Stimulated activated naive CD8-positive, alpha-beta T cell treated with anti-CD3 and anti-CD28 coated beads, Interleukin-15, amount 100 ng/mL, for 72 hours (primary cell): Measurements from ENCODE around the gene METRNL.
"Not testable (repeated sequence)": the region's sequence is repeated elsewhere in the genome, so short reads cannot be mapped to it uniquely, and the experiment has no call there.

ENCODE experiments used
- ATAC-seq: fragments of 150-1000 bp; cut with Tn5 transposase; 2 replicates; pipeline ENCODE4 v1.10.0; 2021; ENCODE audit warnings: mild to moderate bottlenecking, moderate library complexity
- DNase-seq, 2 donors: peaks; one replicate each; pipeline ENCODE4 v3.0.0; 2021 to 2022
- H3K27ac Mint-ChIP-seq, 2 donors: one replicate each; pipeline ENCODE4 v1.8.0; 2022; ENCODE audit warnings: mild to moderate bottlenecking in 2 of 2, mixed read lengths in 2 of 2, moderate library complexity in 2 of 2
- H3K27me3 Mint-ChIP-seq: one replicate; pipeline ENCODE4 v1.8.0; 2022; ENCODE audit warnings: mixed read lengths
- H3K4me1 Mint-ChIP-seq: one replicate; pipeline ENCODE4 v1.8.0; 2022; ENCODE audit warnings: mild to moderate bottlenecking, mixed read lengths
- H3K4me3 Mint-ChIP-seq, 2 donors: one replicate each; pipeline ENCODE4 v1.8.0; 2022; ENCODE audit warnings: mild to moderate bottlenecking in 2 of 2, mixed read lengths in 2 of 2, moderate library complexity in 1 of 2
- H3K9me3 Mint-ChIP-seq, 2 donors: one replicate each; pipeline ENCODE4 v1.8.0; 2022; ENCODE audit warnings: mixed read lengths in 2 of 2

Gene METRNL

DNA sequence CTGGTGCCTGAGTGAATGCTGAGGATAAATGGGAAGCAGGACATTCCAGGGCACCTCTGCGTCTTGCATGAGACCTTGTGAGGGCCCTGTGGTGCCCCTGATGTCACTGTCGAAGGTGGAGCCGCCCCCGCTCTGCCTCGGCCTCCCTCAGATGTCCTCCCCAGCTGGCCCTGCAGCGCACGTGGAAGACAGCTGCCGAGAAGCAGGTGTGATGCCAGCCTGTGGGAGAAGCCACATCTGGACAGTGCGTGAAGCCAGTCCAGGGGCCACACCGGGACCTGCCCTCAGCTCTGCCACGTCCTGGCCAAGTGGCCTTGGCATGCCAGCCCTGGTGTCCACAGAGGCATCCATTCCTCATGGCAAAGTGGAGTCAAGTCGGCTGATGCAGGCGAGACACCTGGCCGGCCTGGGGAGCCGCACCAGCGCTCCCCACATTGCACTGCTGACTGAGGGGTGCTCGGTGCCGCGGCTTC, 21.6 kb upstream of the METRNL start:
- Mint-ChIP-seq H3K9me3 (no peaks in the 10 kb centered on the region), H3K4me3 (no peak overlapping the region), H3K27me3 (peaks cover 6% of the 10 kb centered on the region), H3K27ac (no peak overlapping the region), H3K4me1 (peaks cover 17% of the 10 kb centered on the region)
- no peak for DNase-seq
- ATAC-seq: no peak

DNA sequence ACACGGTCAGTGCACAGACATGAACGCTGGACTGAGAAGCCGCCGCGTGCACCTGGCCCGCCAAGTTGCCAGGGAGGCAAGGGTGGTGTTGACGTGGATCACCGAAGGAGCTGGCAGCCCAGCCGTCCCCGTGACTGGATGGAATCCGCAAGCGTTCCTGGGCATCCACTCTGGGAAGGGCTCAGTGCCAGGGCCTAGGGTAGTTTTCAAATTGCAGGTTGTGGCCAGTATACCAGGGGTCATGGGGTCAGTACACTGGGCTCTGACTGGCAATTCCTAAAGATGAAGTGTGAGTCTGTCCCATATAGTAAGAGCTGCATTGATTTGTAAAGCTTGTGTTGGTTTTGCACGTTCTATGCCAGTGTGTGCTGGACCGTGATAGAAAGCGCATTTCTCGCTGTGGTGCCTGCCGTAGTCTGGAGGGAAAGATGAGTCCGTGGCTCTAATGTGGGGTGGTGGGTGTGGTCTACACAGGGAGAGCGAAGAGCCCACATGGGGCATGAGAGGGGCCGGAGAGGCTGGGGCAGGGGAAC, 21.1 kb upstream of the METRNL start:
- no peak for ATAC-seq
- H3K27me3 Mint-ChIP-seq: peaks cover 6% of the 10 kb centered on the region
- no peak overlapping the region for H3K4me3 Mint-ChIP-seq
- peaks cover 12% of the 10 kb centered on the region for H3K4me1 Mint-ChIP-seq
- DNase-seq: no peak
- H3K9me3 Mint-ChIP-seq: no peaks in the 10 kb centered on the region
- peak overlapping the region in 1 of 2 donors; percentile 5 for H3K27ac Mint-ChIP-seq

DNA sequence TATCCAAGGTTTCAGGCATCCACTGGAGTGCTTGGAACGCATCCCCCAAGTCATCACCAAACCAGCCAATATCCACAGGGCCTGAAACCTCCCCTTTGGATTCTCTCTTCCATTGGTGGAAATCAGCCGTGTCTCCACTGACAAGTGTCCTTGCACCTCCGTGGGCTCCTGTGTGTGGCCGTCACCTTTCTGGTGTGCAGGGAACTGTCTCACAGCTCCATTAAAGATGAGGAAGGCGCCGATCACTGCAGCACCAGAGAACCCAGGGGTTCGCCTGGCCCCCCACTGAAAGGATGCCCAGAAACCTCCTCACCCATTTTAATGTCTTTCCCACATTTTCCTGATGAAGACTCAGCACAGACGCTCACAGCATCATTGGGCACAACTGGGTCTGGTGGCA, 17.8 kb upstream of the METRNL start:
- no peaks in the 10 kb centered on the region for H3K9me3 Mint-ChIP-seq
- DNase-seq (peak in 1 of 2 donors; percentile 4), ATAC-seq (no peak)
- no peak overlapping the region for H3K4me3 Mint-ChIP-seq
- no peaks in the 10 kb centered on the region for H3K4me1 Mint-ChIP-seq
- H3K27me3 Mint-ChIP-seq: peaks cover 6% of the 10 kb centered on the region
- peak overlapping the region in 1 of 2 donors; percentile 55 for H3K27ac Mint-ChIP-seq

DNA sequence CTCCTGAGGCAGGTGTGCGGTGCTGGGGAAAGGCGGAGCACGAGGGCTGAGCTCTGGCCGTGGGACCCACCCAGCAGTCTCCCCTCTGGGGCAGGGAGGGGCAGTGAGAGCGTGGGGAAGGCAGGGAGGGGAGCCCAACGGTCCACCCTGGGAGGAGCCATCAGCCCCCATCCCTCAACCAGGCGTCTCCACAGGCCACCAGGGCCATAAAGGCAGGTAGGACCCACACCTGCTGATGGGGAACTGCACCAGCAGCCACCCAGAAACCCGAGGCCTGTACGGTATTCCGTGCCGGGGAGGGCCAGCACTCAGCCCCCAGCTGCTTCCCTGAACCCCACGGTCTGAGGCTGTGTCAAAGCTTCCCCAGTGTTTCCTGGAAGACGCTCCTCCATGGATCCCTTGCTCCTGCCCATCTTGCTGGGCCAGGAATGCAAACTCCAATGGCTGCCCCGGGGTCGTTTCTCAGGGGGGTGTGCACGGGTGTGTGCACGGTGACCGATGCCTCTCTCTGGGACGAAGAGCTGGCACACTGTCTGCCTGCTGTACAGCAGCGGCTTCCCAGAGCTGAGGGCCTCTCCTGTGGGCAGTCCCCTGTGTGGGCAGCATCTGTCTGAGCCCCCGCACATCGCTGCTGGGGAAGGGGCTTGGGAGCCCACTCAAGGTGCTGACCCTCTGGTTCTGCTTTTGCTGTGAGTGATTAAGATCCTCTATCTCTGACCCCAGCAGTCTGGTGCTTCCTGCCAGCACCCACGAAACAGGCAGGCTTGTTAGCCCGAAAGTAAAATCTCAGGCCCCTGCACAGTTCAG, 17.2 kb upstream of the METRNL start:
- ATAC-seq (no peak), DNase-seq (peak in 1 of 2 donors; percentile 8)
- Mint-ChIP-seq H3K27ac (no peak overlapping the region), H3K9me3 (no peaks in the 10 kb centered on the region), H3K4me3 (no peak overlapping the region), H3K4me1 (no peaks in the 10 kb centered on the region), H3K27me3 (peaks cover 6% of the 10 kb centered on the region)

DNA sequence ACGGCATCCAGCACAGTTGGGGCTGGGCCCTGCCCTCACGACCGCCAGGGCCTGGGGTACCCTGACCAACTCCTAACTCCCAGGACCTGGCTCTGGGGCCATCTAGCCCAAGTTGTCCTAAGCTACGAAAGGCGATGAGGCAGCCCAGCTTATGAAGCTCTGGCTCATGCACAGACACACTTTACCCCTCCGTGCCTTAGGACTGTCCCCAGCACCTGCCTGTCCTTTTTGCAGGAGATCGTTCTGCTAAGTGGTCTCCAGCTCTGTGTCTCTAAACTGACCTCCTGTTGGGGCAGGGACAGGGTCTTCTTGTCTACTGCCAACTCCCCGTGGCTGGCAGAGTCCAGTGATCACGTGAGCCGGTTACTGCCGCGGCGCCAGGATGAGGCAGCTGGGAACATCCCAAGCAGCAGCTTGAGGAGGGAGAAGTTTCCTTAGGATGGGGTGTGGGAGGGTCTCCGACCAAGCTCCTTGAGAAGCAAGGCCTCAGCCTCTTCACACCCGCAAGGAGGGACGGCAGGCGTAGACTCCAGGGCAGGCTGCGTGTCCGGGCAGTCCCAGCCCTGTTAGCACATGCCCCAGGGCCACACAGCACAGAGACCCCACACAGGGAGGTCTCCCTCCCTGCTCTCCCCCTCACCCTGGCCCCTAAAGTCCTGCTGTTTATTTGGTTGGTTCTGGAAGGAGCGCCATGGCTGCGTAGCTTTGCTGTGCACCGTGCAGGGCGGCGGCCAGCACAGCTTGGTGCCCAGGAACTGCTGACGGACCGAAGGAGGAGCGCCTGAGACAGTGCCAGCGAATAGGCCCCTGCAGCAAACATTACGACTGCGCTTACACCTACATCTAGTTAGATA, 16.4 kb upstream of the METRNL start:
- Mint-ChIP-seq H3K4me1 (no peaks in the 10 kb centered on the region), H3K27ac (no peak overlapping the region), H3K4me3 (no peak overlapping the region), H3K27me3 (peaks cover 6% of the 10 kb centered on the region), H3K9me3 (no peaks in the 10 kb centered on the region)
- DNase-seq (peak in 1 of 2 donors; percentile 7), ATAC-seq (no peak)

DNA sequence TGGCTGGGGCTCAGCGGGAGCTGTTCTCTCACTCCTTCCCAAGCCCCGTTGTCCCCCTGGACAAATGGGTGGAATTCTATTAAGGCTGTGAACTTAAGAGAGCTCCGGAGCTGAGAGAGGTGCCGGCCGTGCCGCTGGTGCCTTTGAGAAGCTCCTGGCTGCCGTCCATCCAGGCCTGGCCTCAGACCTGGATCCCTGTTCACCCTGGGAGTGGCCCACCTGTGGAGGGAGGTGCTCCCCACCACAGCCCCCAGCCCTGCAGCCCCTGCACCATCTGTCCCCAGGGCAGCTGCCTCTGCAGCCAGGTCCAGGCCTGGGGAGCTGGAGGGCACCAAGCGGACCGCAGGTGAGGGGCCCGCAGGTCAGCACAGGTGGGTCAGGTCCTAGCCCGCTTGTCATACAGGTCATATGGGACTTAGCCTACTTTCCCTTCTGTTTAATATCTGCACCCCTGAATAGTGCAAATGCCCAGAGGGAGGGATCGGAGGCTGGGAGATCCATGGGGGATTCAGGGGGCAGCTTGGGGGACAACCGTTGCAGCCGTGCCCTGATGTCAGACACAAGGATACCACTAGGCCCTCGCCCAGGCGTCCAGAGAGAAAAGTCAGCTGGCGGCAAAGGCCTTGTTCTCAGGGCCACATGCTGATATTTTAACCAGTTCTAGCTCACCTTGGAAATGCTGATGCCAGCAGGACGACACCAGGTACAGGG, 15.2 kb upstream of the METRNL start:
- H3K27me3 Mint-ChIP-seq: peaks cover 6% of the 10 kb centered on the region
- no peaks in the 10 kb centered on the region for H3K9me3 Mint-ChIP-seq
- H3K4me1 Mint-ChIP-seq: peaks cover 5% of the 10 kb centered on the region
- DNase-seq: peak in 1 of 2 donors; percentile 5
- no peak for ATAC-seq
- no peak overlapping the region for H3K4me3 Mint-ChIP-seq
- H3K27ac Mint-ChIP-seq: no peak overlapping the region

DNA sequence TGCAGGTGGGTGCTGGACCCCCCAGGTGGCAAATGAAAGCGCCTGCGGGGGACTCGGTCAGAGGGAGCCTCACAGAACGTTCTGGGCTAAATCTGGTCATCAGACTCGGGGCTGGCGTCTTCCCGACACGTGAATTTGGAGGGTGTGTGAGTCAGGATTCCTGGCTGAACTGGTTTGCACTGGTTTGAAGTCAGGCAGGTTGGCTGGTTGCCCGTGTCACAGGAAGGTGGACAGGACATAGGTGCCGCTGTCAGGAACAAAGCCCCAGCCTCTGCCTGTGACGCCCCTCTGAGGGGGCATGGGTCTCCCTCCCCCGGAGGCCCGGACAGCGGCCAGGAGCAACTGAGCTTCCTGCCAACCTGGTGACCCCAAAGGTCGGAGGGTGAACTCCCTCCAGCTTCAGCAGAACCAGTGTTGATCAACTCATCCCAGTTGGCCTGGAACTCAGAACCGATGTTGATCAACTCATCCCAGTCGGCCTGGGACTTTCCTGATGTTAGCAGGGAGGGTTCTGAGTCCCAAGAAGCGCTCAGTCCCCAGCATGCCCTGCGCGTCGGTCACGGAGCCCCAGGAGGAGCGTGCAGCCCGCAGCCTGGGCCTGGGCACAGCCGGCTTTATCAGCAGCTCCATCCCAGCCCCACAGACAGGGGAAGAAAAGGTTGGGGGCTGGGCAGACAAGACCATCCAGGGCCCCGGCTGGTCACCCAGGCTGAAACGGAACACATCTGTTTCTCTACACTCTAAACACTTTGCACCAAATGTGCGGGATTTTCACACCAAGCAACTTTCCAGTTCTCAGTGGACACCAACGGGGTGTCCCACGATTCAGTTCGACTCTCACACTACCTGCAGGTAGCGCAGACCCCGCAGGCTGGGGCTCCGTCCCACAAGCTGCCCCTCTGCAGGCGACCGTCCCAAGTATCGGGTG, 14.4 kb upstream of the METRNL start:
- no peaks in the 10 kb centered on the region for H3K9me3 Mint-ChIP-seq
- H3K4me1 Mint-ChIP-seq: peaks cover 13% of the 10 kb centered on the region
- DNase-seq (peak in 1 of 2 donors; percentile 8), ATAC-seq (no peak)
- H3K27me3 Mint-ChIP-seq: peaks cover 6% of the 10 kb centered on the region
- peak overlapping the region in 1 of 2 donors; percentile 19 for H3K27ac Mint-ChIP-seq
- H3K4me3 Mint-ChIP-seq: no peak overlapping the region

DNA sequence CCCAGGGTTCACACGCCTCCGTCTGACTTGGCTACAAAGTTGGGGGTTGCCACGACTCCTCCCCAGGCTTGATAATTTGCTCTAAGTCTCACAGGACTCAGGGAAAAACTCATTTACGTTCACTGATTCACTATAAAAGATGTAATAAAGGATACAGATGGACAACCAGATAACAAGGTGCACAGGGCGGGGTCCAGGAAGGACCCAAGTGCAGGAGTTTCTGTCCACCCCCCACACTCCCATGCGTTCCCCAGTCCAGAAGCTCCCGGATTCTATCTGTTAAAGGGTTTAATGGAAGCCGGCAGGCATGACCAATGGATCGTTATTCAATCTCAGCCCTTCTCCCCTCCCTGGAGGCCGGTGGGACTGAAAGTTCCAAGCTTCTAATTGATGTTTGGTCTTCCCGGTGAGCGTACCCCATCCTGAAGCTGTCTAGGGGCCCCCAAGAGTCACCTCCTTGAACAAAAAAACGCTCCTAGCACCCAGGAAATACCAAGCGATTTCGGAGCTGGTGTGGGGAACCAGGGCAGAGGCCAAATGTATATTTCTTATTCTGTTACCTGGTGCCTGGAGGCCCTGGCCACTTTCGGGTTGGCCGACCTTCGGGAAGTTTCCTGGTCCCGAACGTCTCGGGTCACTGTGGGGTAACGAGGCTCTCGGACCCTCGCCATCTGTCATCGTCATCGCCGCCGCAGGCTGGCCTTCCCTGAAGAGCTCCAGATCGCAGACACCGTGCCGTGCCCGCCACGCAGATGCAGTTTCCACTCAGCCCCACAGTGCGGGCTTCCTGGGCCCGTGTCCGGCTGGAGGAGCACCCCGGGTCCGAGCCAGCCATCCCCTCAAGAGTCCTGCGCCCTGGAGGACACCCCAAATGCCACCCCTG, 13.5 kb upstream of the METRNL start:
- Mint-ChIP-seq H3K27ac (no peak overlapping the region), H3K9me3 (no peaks in the 10 kb centered on the region), H3K4me3 (no peak overlapping the region), H3K4me1 (peaks cover 22% of the 10 kb centered on the region), H3K27me3 (peaks cover 6% of the 10 kb centered on the region)
- no peak for ATAC-seq
- DNase-seq: peak in 1 of 2 donors; percentile 6

DNA sequence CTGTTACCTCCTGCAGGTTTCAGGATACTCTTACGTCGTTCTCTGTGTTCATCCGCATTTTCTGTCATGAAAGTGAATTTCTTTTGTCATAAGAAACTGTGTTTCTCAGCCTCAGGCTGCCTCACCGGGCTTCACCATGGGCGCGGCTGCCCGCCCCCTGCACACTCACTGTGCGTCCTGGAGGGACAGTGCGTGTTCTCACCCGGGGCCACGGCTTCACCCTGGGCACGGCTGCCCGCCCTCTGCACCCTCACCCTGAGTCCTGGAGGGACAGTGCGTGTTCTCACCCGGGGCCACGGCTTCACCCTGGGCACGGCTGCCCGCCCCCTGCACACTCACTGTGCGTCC, 12.9 kb upstream of the METRNL start:
- not testable (repeated sequence) for H3K27ac Mint-ChIP-seq, H3K9me3 Mint-ChIP-seq, H3K27me3 Mint-ChIP-seq, ATAC-seq, H3K4me3 Mint-ChIP-seq
- peaks cover 28% of the 10 kb centered on the region for H3K4me1 Mint-ChIP-seq
- DNase-seq: peak in 1 of 2 donors; percentile 9

DNA sequence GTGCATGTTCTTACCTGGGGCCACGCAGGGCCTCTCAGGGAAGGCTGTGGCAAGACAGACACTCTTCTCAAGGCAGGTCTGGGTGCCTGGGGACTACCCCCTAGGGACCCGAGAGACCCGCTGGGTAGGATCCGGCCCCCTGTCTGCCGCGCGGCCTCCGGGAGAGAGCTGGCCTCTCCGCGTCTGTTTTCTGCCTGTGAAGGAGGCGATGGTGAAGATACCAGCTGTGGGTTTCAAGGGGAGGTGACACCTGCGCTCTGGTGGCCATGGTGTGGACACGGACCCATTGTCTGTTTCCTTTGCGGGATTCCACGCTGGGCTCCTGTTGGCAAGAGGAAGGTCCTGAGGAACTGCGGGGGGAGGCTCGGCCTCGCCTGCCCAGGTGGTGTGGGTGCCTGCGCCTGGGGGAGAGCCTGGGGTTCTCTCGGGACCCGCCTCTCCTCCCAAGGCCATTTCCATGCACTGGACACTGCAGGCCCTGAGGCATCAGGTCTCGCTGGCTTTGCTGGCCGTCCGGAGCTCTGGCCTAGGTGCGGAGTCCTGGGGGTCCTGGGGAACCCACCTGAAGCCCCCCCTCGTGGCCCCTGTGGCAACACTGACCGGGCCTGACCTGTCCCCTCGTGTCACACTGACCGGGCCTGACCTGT, 12.2 kb upstream of the METRNL start:
- H3K27me3 Mint-ChIP-seq: no peaks in the 10 kb centered on the region
- no peak for ATAC-seq
- H3K4me1 Mint-ChIP-seq: peaks cover 35% of the 10 kb centered on the region
- no peak for DNase-seq
- peak overlapping the region in 1 of 2 donors; percentile 46 for H3K27ac Mint-ChIP-seq
- no peaks in the 10 kb centered on the region for H3K9me3 Mint-ChIP-seq
- H3K4me3 Mint-ChIP-seq: no peak overlapping the region

DNA sequence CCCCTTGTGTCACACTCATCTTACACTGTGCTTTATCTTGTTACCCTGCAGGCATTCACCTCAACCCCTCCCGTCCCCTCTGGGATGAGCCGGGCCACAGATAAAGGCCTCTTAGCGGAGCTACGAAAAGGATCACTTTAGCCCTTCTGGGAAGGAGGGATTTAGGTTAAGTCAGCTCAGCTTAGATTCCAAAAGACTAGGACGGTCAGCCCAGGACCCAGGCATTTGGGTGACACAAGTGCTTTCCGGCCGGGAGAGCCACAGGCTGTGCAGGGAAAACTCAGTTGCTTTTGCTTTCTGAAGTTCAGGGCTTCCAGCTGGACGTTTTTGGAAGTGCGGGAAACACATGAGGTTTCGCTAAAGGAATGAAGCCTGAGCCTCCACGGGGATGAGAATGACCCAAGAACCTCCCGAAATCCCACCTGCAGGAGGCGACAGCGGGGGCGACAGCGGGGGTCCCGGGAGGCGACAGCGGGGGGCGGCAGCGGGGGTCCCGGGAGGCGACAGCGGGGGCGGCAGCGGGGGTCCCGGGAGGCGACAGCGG, 11.6 kb upstream of the METRNL start:
- Mint-ChIP-seq H3K4me1 (peaks cover 39% of the 10 kb centered on the region), H3K27me3 (no peaks in the 10 kb centered on the region), H3K4me3 (no peak overlapping the region), H3K9me3 (no peaks in the 10 kb centered on the region), H3K27ac (peak overlapping the region in 1 of 2 donors; percentile 80)
- no peak for DNase-seq
- ATAC-seq: no peak

DNA sequence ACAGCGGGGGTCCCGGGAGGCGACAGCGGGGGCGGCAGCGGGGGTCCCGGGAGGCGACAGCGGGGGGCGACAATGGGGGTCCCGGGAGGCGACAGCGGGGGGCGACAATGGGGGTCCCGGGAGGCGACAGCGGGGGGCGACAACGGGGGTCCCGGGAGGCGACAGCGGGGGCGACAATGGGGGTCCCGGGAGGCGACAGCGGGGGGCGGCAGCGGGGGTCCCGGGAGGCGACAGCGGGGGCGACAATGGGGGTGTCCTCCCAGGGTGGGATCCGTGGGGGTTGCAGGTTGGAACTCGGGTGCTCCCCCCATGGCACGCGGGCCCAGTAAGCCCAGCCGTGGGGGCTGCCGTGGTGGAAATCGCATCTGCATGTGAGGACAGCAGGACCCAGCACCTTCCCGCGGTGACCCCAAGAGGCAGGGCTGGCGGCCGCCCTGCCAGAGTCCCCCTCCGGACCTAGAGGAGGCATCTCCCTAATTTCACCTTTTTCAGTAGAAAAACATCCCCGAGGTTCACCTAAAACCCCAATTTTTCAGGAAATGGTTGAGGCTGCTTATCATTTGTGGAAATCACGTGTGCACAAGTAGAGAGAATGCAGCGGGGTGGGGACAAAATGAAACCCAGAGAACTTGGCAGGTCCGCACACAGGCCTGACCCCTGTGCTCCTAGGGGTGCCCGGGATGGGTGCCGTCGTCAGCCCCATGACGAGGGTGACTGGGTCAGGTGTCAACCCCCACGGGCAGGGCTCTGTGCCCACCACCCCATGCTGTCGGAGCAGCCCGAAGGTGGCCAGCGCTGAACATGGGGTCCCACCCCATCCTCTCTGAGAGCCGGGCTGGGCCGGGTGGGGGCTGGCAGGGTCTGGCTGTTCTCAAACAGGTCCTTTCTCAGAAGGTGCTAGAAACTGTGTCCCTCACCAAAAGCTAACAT, 10.5 kb upstream of the METRNL start:
- ATAC-seq (peak; percentile 10), DNase-seq (no peak)
- H3K9me3 Mint-ChIP-seq: no peaks in the 10 kb centered on the region
- H3K4me1 Mint-ChIP-seq: peaks cover 48% of the 10 kb centered on the region
- no peaks in the 10 kb centered on the region for H3K27me3 Mint-ChIP-seq
- peak overlapping the region in 1 of 2 donors; percentile 21 for H3K4me3 Mint-ChIP-seq
- H3K27ac Mint-ChIP-seq: peak overlapping the region in 1 of 2 donors; percentile 73
